Smooth muscle cell (in vitro differentiated cells): Measurements from ENCODE around the gene C19orf53. TPM values are rescaled to one million over a fixed set of nuclear protein-coding genes. Genes with fewer than 3 reads are reported as not detected.

Experiments used
- DNase-seq: peaks from one replicate; lab custom pipeline; 2025; ENCODE audit not compliant: unreplicated experiment; lab: John Stamatoyannopoulos, UW
- H2AFZ ChIP-seq: fragments of 200-600 bp; sonication (generic); 2 replicates; pipeline ENCODE4 v1.6.0; 2016; ENCODE audit warnings: antibody characterized with exemption, low read depth, mild to moderate bottlenecking
- H3F3A ChIP-seq: fragments of 200-600 bp; sonication (generic); 2 replicates; pipeline ENCODE4 v1.6.0; 2017; ENCODE audit warnings: antibody characterized with exemption, low read depth
- H3K27ac ChIP-seq: fragments of 200-600 bp; sonication (generic); 2 replicates; pipeline ENCODE4 v1.5.1; 2016; ENCODE audit warnings: low read depth, mild to moderate bottlenecking
- H3K27me3 ChIP-seq: fragments of 200-600 bp; sonication (generic); 2 replicates; pipeline ENCODE4 v1.6.1; 2016; ENCODE audit warnings: low read depth, mild to moderate bottlenecking
- H3K36me3 ChIP-seq: fragments of 200-600 bp; sonication (generic); 2 replicates; pipeline ENCODE4 v1.5.1; 2016; ENCODE audit warnings: low read depth
- H3K4me1 ChIP-seq: fragments of 200-600 bp; sonication (generic); 2 replicates; pipeline ENCODE4 v1.5.1; 2016; ENCODE audit warnings: low read depth
- H3K4me2 ChIP-seq: fragments of 200-600 bp; sonication (generic); 2 replicates; pipeline ENCODE4 v1.6.0; 2016; ENCODE audit warnings: mild to moderate bottlenecking
- H3K4me3 ChIP-seq: fragments of 200-600 bp; sonication (generic); 2 replicates; pipeline ENCODE4 v1.5.1; 2016; ENCODE audit warnings: mild to moderate bottlenecking
- H3K79me2 ChIP-seq: fragments of 200-600 bp; sonication (generic); 2 replicates; pipeline ENCODE4 v1.6.0; 2016; ENCODE audit warnings: low read depth, mild to moderate bottlenecking
- H3K9ac ChIP-seq: fragments of 200-600 bp; sonication (generic); 2 replicates; pipeline ENCODE4 v1.6.0; 2016; ENCODE audit warnings: low read depth
- H3K9me3 ChIP-seq: fragments of 200-600 bp; sonication (generic); replicated peaks from 2 replicates; pipeline ENCODE4 v1.5.1; 2016; ENCODE audit warnings: low read depth
- H4K20me1 ChIP-seq: fragments of 200-600 bp; sonication (generic); 2 replicates; pipeline ENCODE4 v1.6.0; 2016; ENCODE audit warnings: low read depth
- WGBS: methylation state at CpG from one replicate; pipeline ENCODE4 v1.1.7; 2016; ENCODE audit warnings: low lambda C conversion rate; 5-methylcytosine and 5-hydroxymethylcytosine counted together
- polyA plus RNA-seq: library from polyadenylated mRNA; unstranded; fragments of >200 nt; fragmentation: Nextera tagmentation; extraction: Ambion mirVana; gene quantifications from 2 replicates; pipeline ENCODE4 v1.2.1, GENCODE V29; 2016
- total RNA-seq: library from RNA; depleted of rRNA; stranded (reverse); fragments of >200 nt; gene quantifications from 2 replicates; pipeline ENCODE4 v1.2.3, GENCODE V29; 2014
- TF ChIP-seq, protein P1 (sequence below): fragments of 200-600 bp; sonication (generic); IDR thresholded peaks from 2 replicates; pipeline ENCODE4 v1.5.1; 2017; ENCODE audit warnings: borderline replicate concordance, mild to moderate bottlenecking, antibody characterized with exemption; ENCODE audit not compliant: insufficient read depth, poor library complexity, severe bottlenecking

The C19orf53 gene
- total and polyA plus RNA-seq, 2 experiments from 2014 or later, result 192 to 298 TPM

DNA sequence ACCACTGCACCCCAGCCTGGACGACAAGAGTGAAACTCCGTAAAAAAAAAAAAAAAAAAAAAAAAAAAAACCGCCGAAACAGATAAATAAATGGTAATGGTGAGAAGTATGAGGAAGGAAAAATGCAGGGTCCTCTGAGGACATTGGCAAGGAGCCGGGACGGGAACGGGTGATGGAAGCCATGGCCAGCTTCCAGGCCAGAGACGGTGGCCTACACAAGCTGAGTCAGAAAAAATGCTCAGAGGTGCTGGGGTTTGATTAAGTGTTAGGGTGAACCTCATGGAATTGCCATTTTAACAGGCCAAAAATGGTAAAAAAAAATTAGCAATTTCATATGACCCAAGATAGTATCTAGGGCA lies 20.1 kb downstream of the C19orf53 start:
- Histone ChIP-seq H3K27me3 (no peaks in the 10 kb centered on the region), H3K27ac (peak overlapping the region; percentile 87), H2AFZ (peak overlapping the region; percentile 77), H3K4me1 (peaks cover 12% of the 10 kb centered on the region), H3K36me3 (no peaks in the 10 kb centered on the region), H3K9ac (peak overlapping the region; percentile 96), H3K9me3 (no peaks in the 10 kb centered on the region), H3K4me3 (peak overlapping the region; percentile 88), H4K20me1 (peaks cover 3% of the 10 kb centered on the region), H3F3A (peaks cover 4% of the 10 kb centered on the region), H3K4me2 (peak overlapping the region; percentile 98), H3K79me2 (peaks cover 13% of the 10 kb centered on the region)
- TF ChIP-seq, protein P1, sequence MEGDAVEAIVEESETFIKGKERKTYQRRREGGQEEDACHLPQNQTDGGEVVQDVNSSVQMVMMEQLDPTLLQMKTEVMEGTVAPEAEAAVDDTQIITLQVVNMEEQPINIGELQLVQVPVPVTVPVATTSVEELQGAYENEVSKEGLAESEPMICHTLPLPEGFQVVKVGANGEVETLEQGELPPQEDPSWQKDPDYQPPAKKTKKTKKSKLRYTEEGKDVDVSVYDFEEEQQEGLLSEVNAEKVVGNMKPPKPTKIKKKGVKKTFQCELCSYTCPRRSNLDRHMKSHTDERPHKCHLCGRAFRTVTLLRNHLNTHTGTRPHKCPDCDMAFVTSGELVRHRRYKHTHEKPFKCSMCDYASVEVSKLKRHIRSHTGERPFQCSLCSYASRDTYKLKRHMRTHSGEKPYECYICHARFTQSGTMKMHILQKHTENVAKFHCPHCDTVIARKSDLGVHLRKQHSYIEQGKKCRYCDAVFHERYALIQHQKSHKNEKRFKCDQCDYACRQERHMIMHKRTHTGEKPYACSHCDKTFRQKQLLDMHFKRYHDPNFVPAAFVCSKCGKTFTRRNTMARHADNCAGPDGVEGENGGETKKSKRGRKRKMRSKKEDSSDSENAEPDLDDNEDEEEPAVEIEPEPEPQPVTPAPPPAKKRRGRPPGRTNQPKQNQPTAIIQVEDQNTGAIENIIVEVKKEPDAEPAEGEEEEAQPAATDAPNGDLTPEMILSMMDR, result no peak
- DNase-seq, result no peak
- WGBS, result 54% methylated on average over 8 of the region's 8 CpGs

DNA sequence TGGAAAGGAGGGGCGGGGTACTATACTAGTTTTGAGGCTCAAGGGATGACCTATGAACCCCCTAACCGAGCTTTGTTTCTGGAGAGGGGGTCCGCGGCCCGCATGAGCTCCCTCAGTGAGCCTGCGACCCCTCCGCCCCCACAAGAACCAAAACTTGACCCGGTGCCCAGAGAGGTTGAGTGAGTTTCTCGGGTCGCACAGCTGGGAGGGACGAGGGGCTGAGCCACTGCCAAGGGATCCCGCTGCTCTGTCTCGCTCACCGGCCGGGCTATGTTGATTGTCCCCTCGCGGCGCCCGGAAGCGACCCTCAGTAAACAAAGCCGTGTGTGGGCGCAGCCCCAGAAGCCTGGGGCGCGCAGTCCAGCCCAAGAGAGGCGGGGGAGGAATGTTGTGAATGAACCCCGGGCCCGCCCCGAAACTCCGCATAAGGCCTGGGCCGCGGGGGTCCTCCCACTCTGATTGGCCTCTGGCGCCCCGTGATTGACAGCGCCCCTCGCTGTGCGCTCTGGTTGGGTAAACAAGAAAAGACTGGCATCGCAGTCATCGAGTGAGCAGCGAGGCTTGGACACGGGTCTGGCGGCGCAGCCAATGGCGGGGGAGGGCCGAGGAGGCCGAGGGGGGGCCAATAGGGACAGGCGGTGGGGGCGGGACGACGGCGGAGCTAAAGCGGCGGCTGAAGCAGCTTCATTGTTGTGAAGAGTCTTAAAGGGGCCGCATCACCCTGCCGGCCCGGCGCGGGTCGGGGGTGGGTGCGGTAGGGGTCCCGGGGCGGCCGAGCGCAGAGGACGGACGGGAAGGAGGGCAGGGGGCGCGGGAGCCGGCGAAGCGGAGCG lies 20.7 kb downstream of the C19orf53 start, which contains the start of gene ZSWIM4:
TSS of gene ZSWIM4 (plus strand) at position 687 of the 833 bp plus-strand sequence. CDS start 206 bp downstream, outside the sequence.
- WGBS, result 5% methylated on average over 44 of the region's 71 CpGs

DNA sequence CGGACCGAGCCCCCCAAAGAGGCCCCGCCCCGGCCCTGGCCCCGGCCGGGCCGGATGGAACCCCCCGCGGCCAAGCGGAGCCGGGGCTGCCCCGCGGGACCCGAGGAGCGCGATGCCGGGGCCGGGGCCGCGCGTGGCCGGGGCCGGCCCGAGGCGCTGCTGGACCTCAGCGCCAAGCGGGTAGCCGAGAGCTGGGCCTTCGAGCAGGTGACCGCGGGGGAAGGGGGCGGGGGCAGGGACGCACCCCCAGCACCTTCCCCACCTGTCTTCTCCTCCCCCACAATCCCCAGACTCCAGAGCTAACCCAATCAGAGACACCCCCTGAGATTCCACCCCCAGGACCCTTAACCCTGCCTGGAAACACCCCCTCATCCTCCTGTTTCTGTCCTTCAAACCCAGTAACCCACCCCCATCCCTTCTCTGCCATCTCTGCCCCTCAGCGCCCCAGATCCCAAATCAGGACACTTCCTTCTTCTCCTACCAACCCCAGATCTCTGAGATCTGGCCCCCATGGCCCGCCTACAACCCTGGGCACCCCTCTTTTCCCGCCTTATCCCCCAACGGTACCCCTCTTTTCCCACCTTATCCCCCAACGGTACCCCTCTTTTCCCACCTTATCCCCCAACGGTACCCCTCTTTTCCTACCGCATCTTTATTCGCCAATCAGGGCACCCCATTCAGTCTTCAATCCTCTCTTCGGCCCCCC lies 21.5 kb downstream of the C19orf53 start:
- TF ChIP-seq, protein P1, result no peak
- peaks cover 4% of the 10 kb centered on the region for H3F3A ChIP-seq
- H2AFZ ChIP-seq, result no peak overlapping the region
- no peaks in the 10 kb centered on the region for H3K36me3 ChIP-seq
- peak overlapping the region; percentile 97 for H3K27ac ChIP-seq
- peaks cover 13% of the 10 kb centered on the region for H3K79me2 ChIP-seq
- no peak for DNase-seq
- H3K9ac ChIP-seq, result peak overlapping the region; percentile 86
- H3K9me3 ChIP-seq, result no peaks in the 10 kb centered on the region
- H3K27me3 ChIP-seq, result no peaks in the 10 kb centered on the region
- H3K4me2 ChIP-seq, result peak overlapping the region; percentile 96
- peaks cover 3% of the 10 kb centered on the region for H4K20me1 ChIP-seq
- H3K4me1 ChIP-seq, result peaks cover 12% of the 10 kb centered on the region
- WGBS, result 10% methylated on average over 6 of the region's 42 CpGs
- H3K4me3 ChIP-seq, result peak overlapping the region; percentile 88

More for the DNA sequence above, 20.7 kb downstream of the C19orf53 start, which contains the start of gene ZSWIM4:
- H4K20me1 ChIP-seq, result peaks cover 3% of the 10 kb centered on the region
- H3K27me3 ChIP-seq, result no peaks in the 10 kb centered on the region
- H3F3A ChIP-seq, result peaks cover 4% of the 10 kb centered on the region
- H3K36me3 ChIP-seq, result no peaks in the 10 kb centered on the region
- peak within 1 kb of the TSS; percentile 97 for H3K27ac ChIP-seq
- TF ChIP-seq, protein P1, result no peak
- peak within 1 kb of the TSS; percentile 77 for H2AFZ ChIP-seq
- peak within 1 kb of the TSS; percentile 98 for H3K4me2 ChIP-seq
- H3K79me2 ChIP-seq, result peaks cover 13% of the 10 kb centered on the region
- peaks cover 12% of the 10 kb centered on the region for H3K4me1 ChIP-seq
- H3K9me3 ChIP-seq, result no peaks in the 10 kb centered on the region
- peak; percentile 91 for DNase-seq
- H3K4me3 ChIP-seq, result peak within 1 kb of the TSS; percentile 88
- H3K9ac ChIP-seq, result peak within 1 kb of the TSS; percentile 96
